Breast epithelium (tissue), 4 donors: ENCODE data around the gene PFDN1. TPM values are rescaled to one million over a fixed set of nuclear protein-coding genes. Genes with fewer than 3 reads are reported as not detected.
A peak's percentile ranks its signal among the peaks of the same experiment; 100 is the strongest.

ENCODE experiments used
- DNase-seq, 2 donors: peaks; one replicate each; pipeline ENCODE4 v3.0.0-alpha.2; 2019; ENCODE audit warnings: low spot score in 2 of 2
- H3K27ac ChIP-seq, 2 donors: fragments of 200-600 bp; sonication (generic) in 1 of 2; one replicate each; pipeline ENCODE4 v1.5.1; 2016 to 2019; ENCODE audit warnings: mild to moderate bottlenecking in 1 of 2
- H3K27me3 ChIP-seq, 2 donors: fragments of 200-600 bp; sonication (generic) in 1 of 2; one replicate each; pipeline versions ENCODE4 v1.5.1 to v1.6.0; 2017 to 2019; ENCODE audit warnings: control low read depth in 1 of 2, mild to moderate bottlenecking in 1 of 2
- H3K36me3 ChIP-seq: fragments of 200-600 bp; one replicate; pipeline ENCODE4 v1.5.1; 2019
- H3K4me1 ChIP-seq, 2 donors: fragments of 200-600 bp; sonication (generic); one replicate each; pipeline ENCODE4 v1.5.1; 2016 to 2019; ENCODE audit warnings: control low read depth in 1 of 2
- H3K4me3 ChIP-seq, 3 donors: fragments of 200-600 bp; sonication (generic); 1 replicate in 2 of 3; 2 replicates in 1 of 3; pipeline ENCODE4 v1.5.1; 2016 to 2019; ENCODE audit warnings: mild to moderate bottlenecking in 3 of 3, moderate library complexity in 2 of 3
- H3K9me3 ChIP-seq, 2 donors: fragments of 200-600 bp; sonication (generic) in 1 of 2; one replicate each; pipeline ENCODE4 v1.5.1; 2016 to 2019; ENCODE audit warnings: control low read depth in 1 of 2
- POLR2A ChIP-seq: fragments of 450-650 bp; IDR thresholded peaks from one replicate; pipeline ENCODE4 v1.6.1; 2016; ENCODE audit warnings: antibody characterized with exemption, mild to moderate bottlenecking, moderate library complexity
- POLR2AphosphoS5 ChIP-seq, 3 donors: sonication (generic); formaldehyde crosslinking; IDR thresholded peaks; one replicate each; pipeline ENCODE4 v1.6.1; 2017; ENCODE audit warnings: antibody characterized with exemption in 3 of 3
- intact Hi-C: fragments of 100-400 bp; cut with DNase I; formaldehyde crosslinking; loops from one replicate; pipeline ENCODE4 v1.15.1; 2023; ENCODE audit warnings: low total_unique reads
- total RNA-seq, 3 donors: library from RNA; depleted of rRNA; stranded (reverse); fragments of >200 nt; gene quantifications; one replicate each; pipeline ENCODE4 v1.1.0, GENCODE V29; 2016
- TF ChIP-seq, protein P1 (sequence below), 3 donors: fragments of 450-650 bp; IDR thresholded peaks; one replicate each; pipeline ENCODE4 v1.5.1; 2016 to 2017; ENCODE audit warnings: antibody characterized with exemption in 3 of 3, mild to moderate bottlenecking in 3 of 3, moderate library complexity in 3 of 3

PFDN1 gene, protein sequence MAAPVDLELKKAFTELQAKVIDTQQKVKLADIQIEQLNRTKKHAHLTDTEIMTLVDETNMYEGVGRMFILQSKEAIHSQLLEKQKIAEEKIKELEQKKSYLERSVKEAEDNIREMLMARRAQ
- 10 to 100 TPM; 72.2 to 93.4 (median 86.3) TPM for total RNA-seq

DNA sequence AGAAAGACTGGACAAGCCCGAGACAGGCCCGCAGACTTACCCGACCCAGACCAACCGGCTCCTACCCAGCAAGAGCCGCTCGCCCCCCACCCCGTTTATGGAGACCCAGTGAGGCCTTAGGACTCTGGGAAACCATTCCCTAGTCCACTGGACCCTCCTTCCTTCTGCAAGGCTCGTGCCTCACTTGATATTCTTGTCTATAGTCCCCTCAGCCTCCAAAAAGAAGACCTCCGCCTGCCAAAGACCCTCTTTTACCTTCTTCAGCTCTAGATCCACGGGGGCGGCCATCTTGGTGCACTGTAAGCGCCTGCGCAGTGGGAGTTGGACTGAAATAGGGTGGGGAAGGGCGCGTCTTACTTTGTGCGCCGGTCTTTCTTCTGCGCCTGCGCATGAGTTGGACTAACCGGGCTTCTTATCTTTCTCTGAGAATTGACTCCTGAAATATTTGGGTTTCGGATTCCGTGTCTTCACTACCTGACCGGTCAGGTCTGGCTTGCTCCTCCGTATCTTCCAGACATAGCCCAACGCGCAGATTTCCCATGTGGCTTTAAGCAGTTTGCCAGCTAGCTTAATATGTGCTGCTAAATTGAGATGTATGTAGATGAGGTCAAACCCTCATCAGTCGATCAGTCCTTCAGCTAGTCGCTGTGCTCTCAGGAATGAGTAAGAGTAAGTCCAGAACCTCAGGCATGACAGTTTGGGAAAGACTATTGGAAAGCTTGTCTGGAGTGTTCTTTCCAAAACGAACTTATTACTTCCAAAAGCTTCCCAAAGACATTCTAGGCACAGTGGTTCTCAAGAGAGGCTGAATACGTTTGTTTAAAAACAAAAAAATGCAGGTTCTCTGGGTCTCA is at the start of gene PFDN1:
PFDN1 (minus strand) TSS at position 316 of the 854 bp plus-strand sequence; CDS start at position 288, 28 bp downstream.
- Histone ChIP-seq H3K4me3 (peak within 1 kb of the TSS; percentile 71 to 83 (median 83)), H3K4me1 (peaks cover 0 to 5% of the 10 kb centered on the region in 2 donors), H3K27me3 (no peaks in the 10 kb centered on the region), H3K27ac (peak within 1 kb of the TSS; percentile 78 to 93), H3K9me3 (no peaks in the 10 kb centered on the region), H3K36me3 (no peaks in the 10 kb centered on the region)
- DNase-seq, result peak; percentile 87 to 88
- peak in 2 of 3 donors; percentile 28 to 74 for TF ChIP-seq POLR2AphosphoS5 (IDR thresholded peaks at IDR 0.05)
- TF ChIP-seq POLR2A, result peak; percentile 4
- TF ChIP-seq, protein P1, sequence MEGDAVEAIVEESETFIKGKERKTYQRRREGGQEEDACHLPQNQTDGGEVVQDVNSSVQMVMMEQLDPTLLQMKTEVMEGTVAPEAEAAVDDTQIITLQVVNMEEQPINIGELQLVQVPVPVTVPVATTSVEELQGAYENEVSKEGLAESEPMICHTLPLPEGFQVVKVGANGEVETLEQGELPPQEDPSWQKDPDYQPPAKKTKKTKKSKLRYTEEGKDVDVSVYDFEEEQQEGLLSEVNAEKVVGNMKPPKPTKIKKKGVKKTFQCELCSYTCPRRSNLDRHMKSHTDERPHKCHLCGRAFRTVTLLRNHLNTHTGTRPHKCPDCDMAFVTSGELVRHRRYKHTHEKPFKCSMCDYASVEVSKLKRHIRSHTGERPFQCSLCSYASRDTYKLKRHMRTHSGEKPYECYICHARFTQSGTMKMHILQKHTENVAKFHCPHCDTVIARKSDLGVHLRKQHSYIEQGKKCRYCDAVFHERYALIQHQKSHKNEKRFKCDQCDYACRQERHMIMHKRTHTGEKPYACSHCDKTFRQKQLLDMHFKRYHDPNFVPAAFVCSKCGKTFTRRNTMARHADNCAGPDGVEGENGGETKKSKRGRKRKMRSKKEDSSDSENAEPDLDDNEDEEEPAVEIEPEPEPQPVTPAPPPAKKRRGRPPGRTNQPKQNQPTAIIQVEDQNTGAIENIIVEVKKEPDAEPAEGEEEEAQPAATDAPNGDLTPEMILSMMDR (IDR thresholded peaks at IDR 0.05), result no peak
- intact Hi-C loops, result loop anchor here (10.0 kb wide), 1 partner anchor 1788 kb away; no protein-coding TSS in a partner anchor

DNA sequence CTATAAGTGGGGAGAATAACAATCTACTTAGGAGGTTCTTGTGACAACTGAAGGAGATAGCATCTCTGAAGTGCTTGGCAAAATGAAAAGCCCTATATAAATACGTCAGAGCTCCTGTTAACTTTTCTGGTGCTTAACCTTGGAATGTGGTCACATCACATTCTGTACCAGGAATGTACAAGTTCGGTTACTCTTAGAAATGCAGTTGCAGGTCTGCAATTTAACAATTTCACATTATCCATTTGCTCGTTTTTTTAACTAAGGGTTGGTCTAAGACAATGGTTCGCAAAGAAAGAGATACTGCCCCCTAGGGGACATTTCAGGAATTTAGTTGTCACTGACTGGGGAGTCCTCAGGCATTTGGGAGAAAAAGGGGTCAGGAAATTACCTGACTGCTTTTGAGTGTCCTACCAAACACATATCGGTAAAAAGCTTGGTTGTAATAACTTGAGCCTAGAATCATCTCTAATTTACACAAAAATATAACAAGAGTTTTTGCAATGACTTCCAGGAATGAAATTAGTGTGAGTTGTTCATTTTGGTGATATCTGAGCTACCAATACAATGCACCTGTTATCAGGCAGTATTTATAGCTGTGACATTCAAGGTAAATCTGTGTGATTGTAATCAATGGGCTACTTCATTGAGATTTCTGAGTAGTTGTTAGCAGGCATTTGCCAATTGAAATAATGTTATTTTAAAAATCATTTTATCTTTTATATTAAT is 48.9 kb upstream of the PFDN1 start:
- DNase-seq, result no peak
- Histone ChIP-seq H3K36me3 (no peaks in the 10 kb centered on the region), H3K27ac (no peak overlapping the region), H3K4me3 (no peak overlapping the region), H3K27me3 (no peaks in the 10 kb centered on the region), H3K4me1 (no peaks in the 10 kb centered on the region), H3K9me3 (no peaks in the 10 kb centered on the region)
- intact Hi-C loops, result loop anchor here (5.0 kb wide), 1 partner anchor 109 kb away; no protein-coding TSS in a partner anchor
- TF ChIP-seq, protein P1 (IDR thresholded peaks at IDR 0.05), result peak; percentile 90 to 93 (median 92)
- no peak for TF ChIP-seq POLR2A
- no peak for TF ChIP-seq POLR2AphosphoS5 (IDR thresholded peaks at IDR 0.05)

DNA sequence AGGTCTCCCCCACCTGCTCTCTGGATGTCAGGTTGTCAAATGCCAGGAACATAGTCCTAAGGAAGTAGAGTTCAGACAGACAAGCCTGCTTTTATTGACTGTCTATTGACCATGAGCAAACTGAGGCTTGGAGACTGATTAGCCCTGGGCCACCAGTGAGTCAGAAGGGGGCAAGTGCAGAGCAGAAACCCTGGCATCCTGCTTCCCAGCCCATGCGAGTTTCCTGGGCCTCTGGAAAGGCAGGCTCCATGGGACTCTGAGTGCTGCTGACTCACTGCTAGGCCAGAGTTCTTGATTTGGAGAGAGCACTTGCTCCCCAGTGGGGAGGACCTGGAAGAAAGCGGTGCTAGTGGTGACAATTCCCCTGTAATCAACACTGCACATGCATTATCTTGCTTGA is 46.3 kb upstream of the PFDN1 start:
- TF ChIP-seq POLR2AphosphoS5 (IDR thresholded peaks at IDR 0.05), result no peak
- TF ChIP-seq, protein P1 (IDR thresholded peaks at IDR 0.05), result no peak
- TF ChIP-seq POLR2A, result no peak
- no peaks in the 10 kb centered on the region for H3K36me3 ChIP-seq

DNA sequence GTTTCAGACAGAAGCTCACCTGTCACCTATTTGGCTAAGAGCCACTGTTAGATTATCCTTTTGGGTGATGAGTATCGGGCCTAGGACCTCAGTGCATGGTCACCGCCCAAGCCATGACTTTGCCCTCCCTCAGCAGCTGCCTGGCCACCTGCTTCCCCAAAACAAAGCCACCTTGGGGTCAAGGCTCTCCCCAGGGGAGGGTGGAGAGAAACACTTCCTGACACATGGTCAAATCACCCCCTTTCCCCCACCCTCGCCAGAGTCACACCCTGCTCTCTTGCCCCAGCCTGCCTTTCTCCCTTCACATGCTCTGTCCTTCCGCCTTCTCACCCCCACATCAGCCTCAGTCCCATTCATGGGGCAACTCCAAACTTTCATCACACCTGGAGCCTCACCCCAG is 45.2 kb upstream of the PFDN1 start:
- Histone ChIP-seq H3K27ac (no peak overlapping the region), H3K36me3 (no peaks in the 10 kb centered on the region), H3K4me3 (no peak overlapping the region), H3K27me3 (no peaks in the 10 kb centered on the region), H3K9me3 (no peaks in the 10 kb centered on the region), H3K4me1 (peaks cover 0 to 4% of the 10 kb centered on the region in 2 donors)
- no peak for DNase-seq
- intact Hi-C loops, result no loop called here
- TF ChIP-seq, protein P1 (IDR thresholded peaks at IDR 0.05), result no peak
- TF ChIP-seq POLR2AphosphoS5 (IDR thresholded peaks at IDR 0.05) (no peak), POLR2A (no peak)

More for the DNA sequence above, 46.3 kb upstream of the PFDN1 start:
- no peak overlapping the region for H3K27ac ChIP-seq
- H3K4me3 ChIP-seq, result no peak overlapping the region
- intact Hi-C loops, result no loop called here
- peaks cover 0 to 4% of the 10 kb centered on the region in 2 donors for H3K4me1 ChIP-seq
- H3K27me3 ChIP-seq, result no peaks in the 10 kb centered on the region
- no peak for DNase-seq
- H3K9me3 ChIP-seq, result no peaks in the 10 kb centered on the region
